ENCODE data around the gene RMDN3.

DNA sequence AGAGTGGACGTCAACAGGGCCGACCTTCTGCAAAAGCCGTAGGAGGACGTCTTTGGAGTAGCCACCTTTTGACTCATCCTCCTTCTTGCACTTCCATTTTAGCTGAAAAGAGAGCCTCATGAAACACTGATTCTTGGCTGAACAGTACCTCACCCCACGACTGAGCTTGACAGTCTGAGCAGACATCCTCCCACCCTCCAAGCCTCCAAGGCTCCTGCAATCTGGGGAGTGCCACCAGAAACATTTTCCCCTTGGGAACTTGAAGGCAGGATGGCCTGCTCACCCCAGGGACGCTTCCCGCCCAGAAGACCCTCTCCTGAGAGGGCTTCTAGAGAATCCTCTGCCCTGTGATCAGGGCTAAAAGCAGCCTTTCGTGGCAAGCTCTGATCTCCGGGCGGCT lies 20.0 kb upstream of the RMDN3 start:
- TF ChIP-seq, protein P1, sequence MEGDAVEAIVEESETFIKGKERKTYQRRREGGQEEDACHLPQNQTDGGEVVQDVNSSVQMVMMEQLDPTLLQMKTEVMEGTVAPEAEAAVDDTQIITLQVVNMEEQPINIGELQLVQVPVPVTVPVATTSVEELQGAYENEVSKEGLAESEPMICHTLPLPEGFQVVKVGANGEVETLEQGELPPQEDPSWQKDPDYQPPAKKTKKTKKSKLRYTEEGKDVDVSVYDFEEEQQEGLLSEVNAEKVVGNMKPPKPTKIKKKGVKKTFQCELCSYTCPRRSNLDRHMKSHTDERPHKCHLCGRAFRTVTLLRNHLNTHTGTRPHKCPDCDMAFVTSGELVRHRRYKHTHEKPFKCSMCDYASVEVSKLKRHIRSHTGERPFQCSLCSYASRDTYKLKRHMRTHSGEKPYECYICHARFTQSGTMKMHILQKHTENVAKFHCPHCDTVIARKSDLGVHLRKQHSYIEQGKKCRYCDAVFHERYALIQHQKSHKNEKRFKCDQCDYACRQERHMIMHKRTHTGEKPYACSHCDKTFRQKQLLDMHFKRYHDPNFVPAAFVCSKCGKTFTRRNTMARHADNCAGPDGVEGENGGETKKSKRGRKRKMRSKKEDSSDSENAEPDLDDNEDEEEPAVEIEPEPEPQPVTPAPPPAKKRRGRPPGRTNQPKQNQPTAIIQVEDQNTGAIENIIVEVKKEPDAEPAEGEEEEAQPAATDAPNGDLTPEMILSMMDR (IDR thresholded peaks at IDR 0.05): no peak
- TF ChIP-seq POLR2AphosphoS5 (IDR thresholded peaks at IDR 0.05) (no peak), EP300 (IDR thresholded peaks at IDR 0.05) (no peak)
